GM18499 (cell line): ENCODE data around the gene ATP2A3.

Source experiments
- ATAC-seq: cut with Tn5 transposase; IDR thresholded peaks from one replicate; pipeline ENCODE4 v1.9.1; 2021; ENCODE audit warnings: moderate number of reproducible peaks; ENCODE audit not compliant: insufficient read depth, unreplicated experiment

Gene ATP2A3

GRCh38 chr17:3895354-3895753 lies 68.9 kb downstream of the ATP2A3 start:
- no peak for ATAC-seq

DNA sequence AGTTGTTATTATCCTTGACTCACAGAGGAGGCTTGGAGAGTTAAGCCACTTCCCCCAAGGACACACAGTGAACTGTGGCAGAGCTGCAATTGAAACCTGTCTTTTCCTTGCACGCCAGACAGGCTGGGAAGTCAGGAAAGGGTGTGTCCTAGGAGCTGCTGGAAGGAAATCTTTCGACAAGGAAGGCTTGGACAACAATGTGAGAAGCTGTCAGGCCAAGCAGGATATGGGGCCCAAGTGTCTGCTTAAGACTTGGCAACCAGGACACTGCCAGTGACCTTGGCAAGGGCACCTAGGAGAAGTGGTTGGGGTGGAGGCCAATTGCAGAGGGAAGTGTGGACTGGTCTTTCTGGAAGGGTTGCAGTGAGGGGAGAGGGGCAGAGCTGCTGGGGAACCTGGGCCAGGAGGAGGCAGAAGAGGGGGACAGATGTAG lies 69.3 kb downstream of the ATP2A3 start:
- no peak for ATAC-seq

- ATAC-seq: no peak
Observed at GRCh38 chr17:3894188-3894587, 70.0 kb downstream of the ATP2A3 start.

DNA sequence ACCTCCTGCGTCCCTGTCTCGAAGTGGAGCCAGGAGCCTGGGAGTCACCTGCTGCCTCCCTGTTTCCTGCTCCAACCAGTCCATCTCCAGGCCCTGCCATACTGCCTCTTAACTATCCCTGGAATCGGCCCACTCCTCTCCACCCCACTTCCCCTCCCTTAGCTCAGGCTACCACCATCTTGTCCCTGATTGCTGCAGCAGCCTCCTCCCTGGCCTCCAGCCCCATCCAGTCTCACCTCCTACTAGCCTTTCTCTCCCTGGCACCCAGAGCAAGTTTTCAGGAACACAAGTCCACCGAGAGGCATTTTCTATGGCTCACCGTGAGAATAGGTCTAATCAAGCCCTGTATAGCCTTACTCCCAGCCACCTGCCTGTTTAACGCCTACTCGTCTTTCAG lies 70.5 kb downstream of the ATP2A3 start:
- no peak for ATAC-seq

GRCh38 chr17:3893003-3893719 lies 71.1 kb downstream of the ATP2A3 start, which contains the start of gene CAMKK1:
Gene CAMKK1, minus strand, starts transcription at chr17:3893053. Its CDS starts 7,366 bp downstream, at chr17:3885687.
- no peak for ATAC-seq

GRCh38 chr17:3892095-3892998 lies 71.9 kb downstream of the ATP2A3 start:
- no peak for ATAC-seq

DNA sequence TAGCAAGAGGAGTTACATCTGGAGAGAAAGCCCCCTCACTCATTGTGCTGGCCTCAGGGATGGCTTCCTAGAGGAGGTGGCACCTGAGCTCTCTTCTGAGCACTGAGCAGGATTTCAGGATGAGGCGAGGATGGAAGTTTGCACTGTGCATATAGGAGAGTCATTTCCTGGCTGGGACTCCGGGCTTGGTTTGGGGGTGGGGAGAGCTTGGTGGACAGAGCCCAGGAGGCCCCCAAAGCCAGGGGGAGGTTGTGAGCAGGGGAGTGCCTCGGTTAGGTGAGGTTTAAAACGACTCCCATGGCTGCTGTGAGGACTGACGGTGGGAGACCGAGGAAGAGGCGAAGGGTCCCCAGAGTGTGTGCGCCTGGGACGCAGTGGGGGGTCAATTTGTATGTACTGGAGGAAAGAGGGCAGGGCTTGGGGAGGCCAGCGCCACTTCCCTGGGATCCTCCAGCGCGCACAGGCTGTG lies 72.6 kb downstream of the ATP2A3 start:
- no peak for ATAC-seq

GRCh38 chr17:3890878-3891219 lies 73.4 kb downstream of the ATP2A3 start:
- no peak for ATAC-seq

DNA sequence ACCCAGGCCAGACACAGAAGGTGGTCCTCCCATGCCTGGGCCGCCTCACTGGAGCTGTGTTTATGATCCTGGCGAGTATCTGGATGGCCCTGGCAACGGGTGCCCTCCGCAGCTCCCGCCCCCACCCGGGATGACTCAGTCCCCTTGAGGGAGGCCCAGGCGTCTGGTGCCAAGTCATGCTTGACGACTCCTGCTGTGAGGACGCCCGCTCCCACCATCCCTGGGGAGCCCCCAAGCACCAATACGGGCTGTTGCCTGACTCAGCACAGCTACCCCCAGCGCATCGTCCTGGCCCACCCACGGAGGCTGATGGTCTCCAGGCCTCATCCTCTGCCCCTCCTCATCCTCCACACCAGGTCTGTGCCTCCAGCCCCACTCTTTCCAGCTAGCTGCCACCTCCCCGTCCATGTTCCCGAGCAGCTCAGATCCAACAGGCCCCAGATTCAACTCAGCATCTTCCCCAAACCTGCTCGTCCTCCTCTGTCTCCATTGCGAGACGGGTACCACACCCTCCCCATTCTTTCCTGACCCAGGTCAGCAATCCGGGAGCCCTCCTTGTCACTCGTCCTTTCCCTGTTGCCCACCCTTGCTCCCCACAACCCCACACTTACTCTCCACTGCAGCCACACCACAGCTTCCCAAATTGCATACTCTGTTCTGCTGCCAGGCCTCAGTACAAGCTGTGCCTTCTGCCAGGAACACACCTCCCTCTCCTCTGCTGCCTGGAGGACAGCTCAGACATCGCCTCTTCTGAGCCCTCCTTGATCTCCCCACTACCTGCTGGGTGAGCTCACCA lies 74.0 kb downstream of the ATP2A3 start:
- ATAC-seq: no peak

DNA sequence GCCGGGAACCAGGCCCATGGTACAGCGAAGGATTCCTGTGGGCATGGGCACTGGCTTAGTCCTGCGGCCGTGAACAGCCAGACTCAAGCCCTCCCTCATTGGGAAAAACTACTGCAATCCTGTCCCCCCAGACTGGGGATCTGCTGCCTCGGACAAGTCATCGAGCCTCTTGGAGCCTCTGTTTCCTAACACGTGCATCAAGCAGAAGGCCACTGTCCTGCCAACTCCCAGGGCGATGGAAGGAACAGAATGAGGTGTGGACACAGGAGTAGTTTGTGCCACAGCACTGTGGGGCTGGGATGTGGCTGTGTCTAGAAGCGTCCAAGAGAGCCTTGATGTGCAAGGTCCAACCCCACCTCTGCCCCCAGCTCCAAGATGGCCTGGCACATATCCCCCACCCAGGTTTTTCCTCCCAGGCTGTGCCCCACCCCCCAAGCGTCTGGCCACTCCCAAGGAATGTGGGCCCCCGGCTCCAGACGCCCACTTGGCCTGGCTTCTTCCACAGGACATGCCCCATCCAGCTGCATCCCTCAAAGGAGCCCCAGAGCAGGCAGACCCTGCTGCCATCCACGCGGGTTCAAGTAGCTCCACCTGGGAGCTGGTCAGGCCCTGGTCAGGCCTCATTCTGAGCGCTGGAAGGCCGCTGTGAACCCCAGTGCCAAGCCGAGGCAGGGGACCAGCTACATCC lies 74.8 kb downstream of the ATP2A3 start:
- ATAC-seq: no peak

- ATAC-seq: no peak
Observed at GRCh38 chr17:3888343-3889171, 75.7 kb downstream of the ATP2A3 start.

DNA sequence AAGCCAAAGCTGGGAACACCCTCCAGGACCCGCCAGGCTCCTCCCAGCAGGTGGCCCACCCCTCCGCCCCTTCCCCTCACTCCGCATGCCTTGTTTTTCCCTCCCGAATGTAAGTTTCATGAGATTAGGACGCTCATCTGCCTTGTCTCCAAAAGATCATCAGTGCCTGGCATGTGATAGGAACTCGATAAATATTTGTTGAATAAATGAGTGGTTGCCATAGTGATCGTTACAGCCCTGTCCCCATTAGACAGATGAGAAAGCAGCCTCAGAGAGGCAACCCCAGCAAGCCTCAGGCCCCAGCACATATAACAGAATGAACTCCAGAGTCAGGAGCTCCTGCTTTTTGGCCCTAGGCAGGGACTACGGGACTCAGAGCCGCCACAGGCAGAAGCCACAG lies 76.4 kb downstream of the ATP2A3 start:
- no peak for ATAC-seq

DNA sequence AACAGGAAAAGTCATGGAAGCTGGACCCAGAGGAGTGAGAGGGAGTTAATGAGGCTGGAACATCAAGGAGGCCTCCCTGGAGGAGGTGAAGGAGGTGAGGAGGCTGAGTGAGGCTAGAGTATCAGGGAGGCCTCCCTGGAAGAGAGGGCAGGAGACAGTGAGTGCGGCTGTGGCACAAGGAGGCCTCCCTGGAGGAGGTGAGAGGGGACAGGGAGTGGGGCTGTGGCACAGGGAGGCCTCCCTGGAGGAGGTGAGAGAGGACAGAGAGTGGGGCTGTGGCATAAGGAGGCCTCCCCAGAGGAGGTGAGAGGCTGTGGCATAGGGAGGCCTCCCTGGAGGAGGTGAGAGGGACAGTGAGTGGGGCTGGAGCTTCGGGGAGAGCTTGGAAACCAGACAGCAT lies 76.8 kb downstream of the ATP2A3 start:
- ATAC-seq: no peak

- ATAC-seq: no peak
Observed at GRCh38 chr17:3886776-3887175, 77.5 kb downstream of the ATP2A3 start.

GRCh38 chr17:3885970-3886369 lies 78.3 kb downstream of the ATP2A3 start:
- no peak for ATAC-seq

DNA sequence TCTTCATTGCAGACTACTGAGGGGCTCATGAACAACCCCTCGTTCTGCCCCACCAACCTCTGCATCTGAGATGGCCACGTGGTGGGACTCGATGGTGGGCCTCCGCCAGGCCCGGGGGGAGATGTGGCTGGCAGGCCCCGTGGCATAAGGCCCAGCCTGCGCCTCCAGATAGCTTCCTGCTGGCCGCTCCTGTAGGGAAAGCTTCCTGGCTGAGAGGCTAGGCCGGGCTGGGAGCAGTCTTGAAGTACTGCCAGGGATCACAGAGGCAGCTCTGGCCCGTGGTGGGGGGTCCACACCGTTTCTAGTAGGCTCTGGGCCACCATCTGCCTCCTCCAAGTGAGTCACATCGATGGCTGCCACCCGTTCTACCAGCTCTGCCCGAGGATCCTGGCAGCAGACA lies 79.0 kb downstream of the ATP2A3 start:
- ATAC-seq: no peak

DNA sequence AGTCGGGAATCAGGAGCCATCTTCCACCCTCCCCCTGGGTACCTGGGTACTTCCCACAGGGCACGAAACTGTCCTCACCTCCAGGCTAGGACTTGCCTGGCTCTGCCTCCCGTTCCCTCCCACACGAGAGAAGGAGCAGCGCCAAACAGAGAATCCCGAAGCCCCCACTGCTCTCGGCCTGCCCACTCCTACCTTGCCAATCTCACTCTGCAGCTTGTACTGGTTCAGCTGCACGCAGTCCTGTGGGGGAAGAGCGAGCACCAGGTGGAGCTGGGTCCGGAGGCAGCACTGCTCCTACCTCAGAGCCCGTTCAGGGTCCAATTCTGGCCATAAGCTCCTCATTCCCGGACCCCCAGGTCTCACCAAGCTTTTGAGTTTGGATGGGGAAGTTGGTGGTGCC lies 80.0 kb downstream of the ATP2A3 start:
- ATAC-seq: no peak

- no peak for ATAC-seq
Observed at GRCh38 chr17:3882276-3882675, 82.0 kb downstream of the ATP2A3 start.

- no peak for ATAC-seq
Observed at GRCh38 chr17:3880983-3881382, 83.3 kb downstream of the ATP2A3 start.
